GM12878 (cell line): ENCODE measurements around the gene KATNBL1.

ENCODE experiments used
- POLR2A ChIP-seq: IDR thresholded peaks from 2 replicates; pipeline ENCODE4 v1.6.1; 2011; ENCODE audit warnings: low read depth, mild to moderate bottlenecking, low read length
- TF ChIP-seq, protein P1 (sequence below), 3 experiments: IDR thresholded peaks in 2 of 3; conservative IDR thresholded peaks in 1 of 3; 2 replicates each; pipeline ENCODE4 v1.5.1; 2011; ENCODE audit warnings: low read depth in 3 of 3, low read length in 3 of 3, mild to moderate bottlenecking in 3 of 3, control low read depth in 2 of 3, moderate library complexity in 2 of 3, inconsistent platforms in 1 of 3, mixed read lengths in 1 of 3; ENCODE audit not compliant: control insufficient read depth in 2 of 3, insufficient read depth in 1 of 3; ENCODE audit errors: extremely low read depth in 1 of 3

DNA sequence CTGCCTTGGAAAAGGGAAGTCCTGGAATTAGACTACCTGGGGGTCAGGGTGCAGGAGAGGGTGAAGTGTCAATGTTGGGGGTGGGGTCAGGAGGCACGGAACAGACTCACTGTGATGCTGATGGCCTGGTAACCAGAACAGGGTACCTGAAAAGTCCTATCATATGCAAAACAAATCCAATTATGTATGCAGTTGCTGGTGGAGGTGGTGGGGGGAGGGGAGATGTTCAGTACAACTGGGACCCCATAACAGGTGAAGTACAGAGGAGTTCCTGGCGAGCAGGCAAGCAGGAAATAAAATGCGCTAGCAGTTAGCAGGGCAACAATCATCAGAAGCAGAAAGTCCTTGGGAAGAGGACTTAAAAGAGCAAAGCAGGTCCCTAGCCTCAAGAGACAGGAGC, 4.2 kb upstream of the KATNBL1 start:
- TF ChIP-seq, protein P1, sequence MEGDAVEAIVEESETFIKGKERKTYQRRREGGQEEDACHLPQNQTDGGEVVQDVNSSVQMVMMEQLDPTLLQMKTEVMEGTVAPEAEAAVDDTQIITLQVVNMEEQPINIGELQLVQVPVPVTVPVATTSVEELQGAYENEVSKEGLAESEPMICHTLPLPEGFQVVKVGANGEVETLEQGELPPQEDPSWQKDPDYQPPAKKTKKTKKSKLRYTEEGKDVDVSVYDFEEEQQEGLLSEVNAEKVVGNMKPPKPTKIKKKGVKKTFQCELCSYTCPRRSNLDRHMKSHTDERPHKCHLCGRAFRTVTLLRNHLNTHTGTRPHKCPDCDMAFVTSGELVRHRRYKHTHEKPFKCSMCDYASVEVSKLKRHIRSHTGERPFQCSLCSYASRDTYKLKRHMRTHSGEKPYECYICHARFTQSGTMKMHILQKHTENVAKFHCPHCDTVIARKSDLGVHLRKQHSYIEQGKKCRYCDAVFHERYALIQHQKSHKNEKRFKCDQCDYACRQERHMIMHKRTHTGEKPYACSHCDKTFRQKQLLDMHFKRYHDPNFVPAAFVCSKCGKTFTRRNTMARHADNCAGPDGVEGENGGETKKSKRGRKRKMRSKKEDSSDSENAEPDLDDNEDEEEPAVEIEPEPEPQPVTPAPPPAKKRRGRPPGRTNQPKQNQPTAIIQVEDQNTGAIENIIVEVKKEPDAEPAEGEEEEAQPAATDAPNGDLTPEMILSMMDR (IDR thresholded peaks at IDR 0.05 in 2 of 3, conservative IDR thresholded peaks at IDR 0.05 in 1 of 3; ENCODE audit: control insufficient read depth in 2 of 3, extremely low read depth in 1 of 3, insufficient read depth in 1 of 3, low read depth in 3 of 3, low read length in 3 of 3): no peak
- TF ChIP-seq POLR2A: no peak
